GM04504 (cell line): ENCODE results near the gene ATXN7L1.
A peak's percentile ranks its signal among the peaks of the same experiment; 100 is the strongest.
"Not testable (repeated sequence)": the region's sequence is repeated elsewhere in the genome, so short reads cannot be mapped to it uniquely, and the experiment has no call there.

Source experiments
- DNase-seq: peaks from one replicate; pipeline ENCODE4 v3.0.0-alpha.2; 2012; ENCODE audit warnings: low read depth

Gene ATXN7L1

DNA sequence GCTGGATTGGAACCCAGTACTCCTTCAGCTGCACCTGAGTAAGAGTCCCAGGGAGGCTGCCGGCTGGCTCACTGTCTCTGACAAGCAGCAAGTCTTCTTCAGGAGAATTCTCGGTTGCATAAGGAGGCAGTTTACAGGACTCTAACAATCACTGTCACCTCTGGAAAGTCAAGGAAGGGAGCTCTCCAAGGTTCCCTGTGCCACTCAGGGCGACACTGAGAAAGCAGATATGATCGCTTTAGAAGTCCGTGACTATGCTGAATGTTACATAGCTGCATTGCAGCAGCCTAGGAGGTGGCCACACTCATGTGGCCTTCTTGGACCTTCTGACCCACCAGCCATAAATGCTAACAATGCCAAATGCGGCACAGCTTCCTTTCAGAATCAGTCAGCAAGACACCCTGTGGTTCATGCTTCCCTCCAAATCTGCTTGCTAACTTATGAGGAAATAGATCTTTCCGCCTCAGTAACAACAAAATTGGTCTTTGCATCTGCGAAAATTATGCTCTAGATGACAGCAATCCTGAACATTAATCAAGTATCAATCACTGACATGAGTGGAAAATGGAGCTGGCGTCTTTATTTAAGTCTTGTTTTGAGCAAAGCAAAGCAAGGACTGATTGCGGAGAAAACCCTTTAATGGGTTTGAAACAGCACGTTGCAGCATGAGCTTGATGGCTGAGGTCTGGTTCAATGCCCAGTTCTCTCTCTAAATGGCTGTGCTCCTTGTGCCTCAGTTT, 132.9 kb downstream of the ATXN7L1 start:
- DNase-seq = no peak

DNA sequence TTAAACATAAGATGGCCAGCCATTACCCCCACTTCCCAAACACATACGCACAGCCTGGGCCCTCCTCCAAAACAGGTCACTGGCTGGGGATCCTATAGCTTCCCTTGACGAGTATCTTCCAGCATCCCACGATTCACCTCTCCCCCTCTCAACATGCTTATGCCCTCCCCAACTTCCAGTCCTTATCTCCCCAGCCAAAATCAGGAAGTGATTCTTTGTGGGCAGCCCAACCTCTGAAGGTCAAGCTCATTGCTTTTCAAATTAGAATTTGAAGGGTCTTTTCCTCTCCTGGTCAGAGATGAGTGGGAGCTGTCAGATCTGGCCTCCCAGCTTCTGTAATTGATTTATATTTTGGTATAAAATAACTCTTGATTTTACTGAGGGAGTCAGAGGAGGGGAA, 133.6 kb downstream of the ATXN7L1 start:
- no peak for DNase-seq

DNA sequence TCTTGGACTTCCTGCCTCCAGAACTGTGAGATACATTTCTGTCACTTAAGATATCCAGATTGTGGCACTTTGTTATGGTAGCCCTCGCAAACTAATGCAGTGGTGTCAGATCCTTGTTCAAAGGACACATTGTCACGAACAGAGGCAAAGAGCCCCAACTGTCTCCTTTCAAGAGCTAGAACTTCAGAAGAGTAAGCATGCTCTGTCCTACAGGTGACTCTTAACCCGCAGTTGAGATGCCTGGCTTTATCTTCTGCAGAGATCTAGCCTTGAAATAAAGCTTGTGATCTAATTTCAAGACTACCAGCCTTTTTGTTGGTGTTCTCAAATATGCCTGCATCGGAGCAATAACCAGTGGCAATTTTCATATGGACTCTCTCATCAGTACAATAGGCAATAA, 134.4 kb downstream of the ATXN7L1 start:
- no peak for DNase-seq

DNA sequence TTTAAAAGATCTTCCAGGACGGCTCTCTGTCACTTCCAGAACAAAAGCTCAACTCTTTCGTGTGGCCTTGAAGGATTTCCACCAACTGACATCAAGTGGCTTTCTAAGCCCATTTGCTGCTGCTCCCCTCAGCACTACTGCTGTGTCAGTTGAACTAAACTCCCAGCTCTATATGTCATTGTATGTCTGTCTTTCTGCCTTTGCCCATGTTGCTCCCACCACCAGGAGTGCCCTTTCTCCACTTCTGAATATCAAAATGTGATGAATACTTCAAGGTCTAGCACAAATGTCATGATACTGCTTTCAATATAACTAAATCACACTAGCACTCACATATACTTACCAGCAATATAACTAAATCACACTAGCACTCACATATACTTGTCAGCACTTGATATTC, 138.3 kb downstream of the ATXN7L1 start:
- no peak for DNase-seq

DNA sequence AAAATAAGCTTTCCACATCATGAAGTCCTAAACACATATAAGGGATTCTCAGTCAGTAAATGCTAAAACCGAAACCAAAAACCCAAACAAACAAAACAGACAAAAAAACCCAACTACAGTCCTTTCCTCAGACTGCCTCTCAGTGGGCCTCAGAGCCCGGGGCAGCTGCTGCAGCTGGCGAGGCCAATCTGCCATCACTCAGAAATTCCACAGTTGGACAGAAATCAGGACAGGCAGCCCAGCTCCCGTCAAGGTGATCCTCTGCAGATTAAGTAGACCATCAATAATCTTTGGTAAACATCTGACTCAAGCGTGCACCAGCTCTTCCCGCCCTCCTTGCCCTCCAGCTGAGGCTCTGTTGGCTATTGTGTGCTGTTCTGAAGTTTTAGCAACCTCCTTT, 142.2 kb downstream of the ATXN7L1 start:
- no peak for DNase-seq

DNA sequence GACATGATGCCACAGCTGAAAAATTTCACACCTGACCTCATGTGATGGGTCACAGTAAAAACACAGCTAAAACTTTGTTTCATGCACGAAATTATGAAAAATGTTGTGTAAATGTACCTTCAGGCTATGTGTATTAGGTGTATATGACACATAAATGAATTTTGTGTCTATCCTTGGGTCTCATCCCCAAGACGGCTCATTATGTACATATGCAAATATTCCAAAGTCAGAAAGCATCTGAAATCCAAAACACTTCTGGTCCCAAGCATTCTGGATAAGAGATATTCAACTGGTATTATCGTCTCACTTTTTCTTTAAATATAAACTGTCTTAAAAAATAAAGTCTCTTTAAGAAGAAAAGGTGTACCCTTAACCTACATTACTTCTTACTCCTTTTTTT, 145.4 kb downstream of the ATXN7L1 start:
- DNase-seq = no peak

DNA sequence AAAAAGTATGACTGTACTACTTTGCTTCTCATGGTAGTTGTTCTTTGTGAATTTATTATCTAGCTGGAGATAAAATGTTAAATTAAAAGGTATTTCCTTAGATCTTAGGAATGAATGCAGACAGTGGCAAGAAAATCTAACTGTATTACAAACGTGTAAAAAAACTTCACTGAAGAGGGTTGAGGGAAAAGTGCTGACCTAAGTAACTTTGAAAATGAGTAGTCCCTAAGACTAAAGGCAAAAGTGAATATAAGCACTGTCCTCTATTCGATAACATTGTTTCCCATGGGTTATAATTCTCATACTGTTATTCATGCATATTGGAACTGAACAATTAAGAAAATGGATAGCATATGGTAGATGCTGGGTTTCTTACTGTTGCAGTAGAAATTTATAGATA, 148.4 kb downstream of the ATXN7L1 start:
- no peak for DNase-seq

DNA sequence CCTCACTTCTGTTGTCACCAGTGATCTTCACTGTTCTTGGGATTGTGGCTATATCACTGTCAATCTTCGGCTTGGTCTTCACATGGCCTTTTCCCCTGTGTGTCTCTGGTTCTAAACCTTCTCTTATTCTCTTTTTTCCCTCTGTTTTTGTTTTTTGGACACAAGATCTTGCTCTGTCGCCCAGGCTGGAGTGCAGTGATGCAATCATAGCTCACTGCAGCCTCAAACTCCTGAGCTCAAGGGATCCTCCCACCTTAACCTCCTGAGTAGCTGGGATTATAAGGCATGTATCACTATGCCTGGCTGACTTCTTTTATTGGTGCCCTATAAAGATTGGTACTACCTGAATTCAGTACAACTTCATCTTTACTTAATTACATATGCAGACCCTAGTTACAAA, 151.7 kb downstream of the ATXN7L1 start:
- no peak for DNase-seq

DNA sequence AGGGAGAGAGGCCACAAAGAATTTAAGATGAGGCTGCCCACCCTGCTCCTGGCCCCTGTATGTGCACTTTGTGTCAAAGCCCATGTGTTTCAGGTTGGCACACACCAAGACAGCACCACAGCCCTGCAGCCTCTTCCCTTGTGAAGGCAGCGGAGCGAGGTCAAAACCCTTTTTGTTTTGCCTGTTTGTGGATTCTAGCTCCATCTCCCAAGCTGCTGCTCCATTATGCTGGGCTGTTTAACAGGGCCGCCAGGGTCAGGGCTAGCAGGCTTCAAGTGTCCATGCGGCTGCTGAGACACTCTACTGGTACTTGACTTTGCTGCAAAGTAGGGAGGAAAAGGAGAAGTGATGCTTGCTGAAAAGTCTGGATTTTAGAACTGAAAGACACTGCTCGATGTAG, 152.8 kb downstream of the ATXN7L1 start:
- DNase-seq = no peak

DNA sequence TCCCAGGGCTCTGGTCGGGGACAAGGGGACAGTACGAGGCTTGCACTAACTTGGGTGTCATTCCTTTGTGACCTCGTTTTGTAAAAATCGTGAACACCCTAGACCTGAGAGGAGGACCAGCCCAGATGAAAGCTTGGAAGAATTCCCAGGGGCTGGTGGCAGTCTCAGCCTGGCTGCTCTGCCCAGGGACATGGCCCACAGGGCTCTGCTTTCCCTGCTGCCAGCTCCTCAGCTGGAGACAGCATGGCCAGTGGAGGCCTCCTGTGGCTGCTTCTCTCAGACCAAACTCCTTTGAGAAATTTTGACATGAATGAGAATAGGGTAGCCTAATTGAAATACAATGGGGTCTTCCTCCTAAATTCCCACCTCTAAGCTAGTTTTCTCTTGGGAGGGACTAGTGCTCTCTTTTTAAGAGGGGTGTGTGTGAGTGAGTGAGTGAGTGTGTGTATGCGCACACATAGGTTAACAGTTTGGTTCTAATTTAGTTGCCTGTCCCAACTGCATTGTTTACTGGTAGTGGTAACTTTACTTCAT, 154.8 kb downstream of the ATXN7L1 start:
- no peak for DNase-seq

DNA sequence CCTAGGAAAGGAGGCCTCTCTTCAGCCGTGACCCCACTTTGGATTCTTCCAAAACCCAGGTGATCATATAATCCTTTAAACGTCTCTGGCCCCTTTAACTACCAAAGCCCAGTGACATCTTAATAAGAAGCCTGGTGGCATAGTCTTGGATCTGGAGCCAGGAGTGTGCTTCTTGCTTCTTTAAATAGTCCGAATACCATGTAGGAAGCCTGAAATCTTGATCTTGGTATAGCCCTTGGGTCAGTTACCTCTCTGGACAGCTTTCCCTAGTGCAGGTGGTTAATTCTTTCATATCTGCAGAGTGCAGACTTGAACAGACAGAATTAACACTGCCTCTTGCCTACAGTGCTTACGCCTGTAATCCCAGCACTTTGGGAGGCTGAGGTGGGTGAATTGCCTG, 156.5 kb downstream of the ATXN7L1 start:
- no peak for DNase-seq

DNA sequence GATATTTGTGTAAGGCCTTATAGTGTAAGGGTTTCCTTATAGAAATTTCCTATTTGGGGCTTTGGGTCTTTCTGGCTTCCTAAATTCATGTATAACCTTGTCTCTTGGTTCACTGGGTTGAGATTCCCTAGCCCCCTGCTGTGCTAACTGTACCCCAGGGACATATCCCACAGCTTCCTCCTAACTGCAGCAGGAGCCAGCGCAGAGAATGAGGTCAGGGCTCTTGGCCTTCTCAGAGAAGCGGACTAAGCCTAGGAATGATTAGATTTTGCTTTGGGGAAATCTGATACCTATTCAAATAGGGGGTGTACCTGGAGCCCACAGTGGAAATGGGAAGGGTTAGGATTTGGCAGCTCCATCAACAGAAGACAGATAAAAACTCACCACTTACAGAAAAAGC, 157.0 kb downstream of the ATXN7L1 start:
- no peak for DNase-seq

DNA sequence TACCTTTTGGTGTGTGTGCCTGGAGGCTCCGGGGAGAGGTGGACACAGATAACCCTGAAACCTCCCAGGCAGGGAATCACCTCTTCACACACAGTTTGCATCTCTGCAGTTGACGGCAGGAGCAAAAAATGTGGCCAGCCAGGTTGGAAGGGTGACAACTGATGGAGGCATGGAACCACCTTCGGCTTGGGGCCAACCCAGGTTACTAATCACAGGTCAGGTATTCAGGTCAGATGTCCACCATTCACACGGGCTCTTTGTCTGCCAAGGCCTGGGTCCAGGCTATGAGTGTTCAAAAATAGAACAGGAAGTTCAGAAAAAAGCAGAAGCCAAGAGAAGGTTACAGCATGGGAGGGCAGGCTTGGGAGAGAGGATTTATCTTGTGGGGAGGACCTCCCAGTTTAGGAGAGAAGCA, 157.9 kb downstream of the ATXN7L1 start:
- DNase-seq = no peak

DNA sequence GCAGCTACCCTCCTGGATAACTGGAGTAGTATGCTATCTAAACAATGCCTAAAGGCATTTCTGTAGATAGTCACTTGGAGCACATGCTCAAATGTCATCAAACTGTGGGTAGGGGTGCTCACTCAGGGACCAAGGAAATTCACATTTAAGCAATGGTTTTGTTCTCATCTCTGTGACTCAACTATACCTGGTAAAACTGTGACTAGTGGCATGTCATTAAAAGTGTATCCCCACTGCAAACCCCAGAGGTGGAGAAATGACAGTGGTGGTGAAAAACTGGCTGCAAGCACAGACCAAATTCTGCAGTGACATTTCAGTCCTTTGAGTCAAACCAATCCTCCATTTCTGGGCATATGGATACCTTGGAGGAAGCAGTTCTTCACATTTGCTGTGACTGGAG, 160.9 kb downstream of the ATXN7L1 start:
- no peak for DNase-seq

DNA sequence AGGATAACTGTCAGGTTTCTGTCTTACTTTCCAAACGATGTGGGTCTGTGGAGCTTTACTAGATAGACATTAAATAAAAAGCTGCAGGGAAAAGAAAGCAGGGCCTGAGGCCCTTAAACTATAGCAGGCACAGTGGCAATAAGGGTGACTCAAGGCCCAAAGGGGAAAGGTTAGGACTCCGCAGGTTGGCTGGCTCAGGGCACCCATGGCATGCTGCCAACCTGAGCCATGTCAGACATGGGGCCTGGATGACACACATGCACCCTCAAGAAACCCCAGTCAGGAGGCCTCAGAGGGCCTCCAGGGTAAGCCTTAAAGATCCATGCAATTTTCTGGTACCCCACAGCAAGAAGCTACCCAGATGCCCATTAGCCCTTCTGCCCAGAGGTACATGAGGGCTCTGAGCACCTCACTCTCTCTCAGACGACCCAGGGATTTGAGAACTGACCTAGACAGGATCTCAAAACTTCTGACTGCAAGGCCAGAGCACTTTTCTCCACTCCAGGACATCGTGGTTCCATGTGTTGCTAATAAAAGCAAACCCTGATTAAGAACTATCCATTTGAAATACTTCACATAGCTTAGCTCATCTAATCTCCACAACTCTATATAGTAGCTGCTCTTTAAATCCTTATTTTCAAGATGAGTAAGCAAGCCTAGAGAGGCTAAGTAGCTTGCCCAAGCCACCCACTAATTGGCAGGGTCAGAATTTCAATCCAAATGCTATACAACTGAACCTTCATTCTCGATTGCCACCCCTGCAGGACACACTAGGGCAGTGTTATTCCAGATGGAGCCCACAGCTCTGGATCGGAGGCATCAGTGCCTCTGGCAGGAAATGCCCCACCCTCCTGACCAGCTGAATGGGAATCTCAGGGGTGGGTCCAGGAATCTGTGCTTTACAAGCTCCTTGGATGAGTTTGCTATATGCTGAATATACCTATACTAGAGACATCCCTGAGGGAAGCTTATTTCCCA, 162.6 kb downstream of the ATXN7L1 start:
- peak; percentile 4 for DNase-seq

DNA sequence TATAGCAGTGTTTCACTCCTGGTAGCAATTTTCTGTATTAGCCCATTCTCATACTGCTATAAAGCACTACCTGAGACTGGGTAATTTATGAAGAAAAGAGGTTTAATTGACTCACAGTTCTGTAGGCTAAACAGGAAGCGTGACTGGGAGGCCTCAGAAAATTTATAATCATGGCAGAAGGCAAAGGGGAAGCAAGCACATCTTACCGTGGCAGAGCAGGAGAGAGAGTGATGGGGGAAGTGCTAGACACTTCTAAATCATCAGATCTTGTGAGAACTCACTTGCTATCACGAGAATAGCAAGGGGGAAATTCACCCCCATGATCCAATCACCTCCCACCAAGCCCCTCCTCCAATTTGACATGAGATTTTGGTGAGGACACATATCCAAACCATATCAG, 163.5 kb downstream of the ATXN7L1 start:
- no peak for DNase-seq

DNA sequence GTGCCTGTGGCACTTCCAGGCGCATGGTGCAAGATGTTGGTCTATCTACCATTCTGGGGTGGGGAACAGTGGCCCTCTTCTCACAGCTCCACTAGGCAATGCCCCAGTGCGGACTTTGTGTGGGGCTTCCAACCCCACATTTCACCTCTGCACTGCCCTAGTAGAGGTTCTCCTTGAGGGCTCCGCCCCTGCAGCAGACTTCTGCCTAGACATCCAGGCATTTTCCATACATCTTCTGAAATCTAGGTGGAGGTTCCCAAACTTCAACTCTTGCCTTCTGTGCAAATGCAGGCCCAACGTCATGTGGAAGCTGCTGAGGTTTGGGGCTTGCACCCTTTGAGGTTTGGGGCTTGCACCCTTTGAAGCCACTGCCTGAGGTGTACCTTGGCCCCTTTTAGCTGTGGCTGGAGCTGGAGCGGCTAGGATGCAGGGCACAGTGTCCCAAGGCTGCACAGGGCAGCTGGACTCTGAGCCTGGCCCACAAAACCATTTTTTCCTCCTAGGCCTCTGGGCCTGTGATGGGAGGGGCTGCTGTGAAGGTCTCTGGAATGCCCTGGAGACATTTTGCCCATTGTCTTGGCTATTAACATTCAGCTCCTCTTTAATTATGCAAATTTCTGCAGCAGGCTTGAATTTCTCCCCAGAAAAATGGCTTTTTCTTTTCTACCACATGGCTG, 164.5 kb downstream of the ATXN7L1 start:
- no peak for DNase-seq

DNA sequence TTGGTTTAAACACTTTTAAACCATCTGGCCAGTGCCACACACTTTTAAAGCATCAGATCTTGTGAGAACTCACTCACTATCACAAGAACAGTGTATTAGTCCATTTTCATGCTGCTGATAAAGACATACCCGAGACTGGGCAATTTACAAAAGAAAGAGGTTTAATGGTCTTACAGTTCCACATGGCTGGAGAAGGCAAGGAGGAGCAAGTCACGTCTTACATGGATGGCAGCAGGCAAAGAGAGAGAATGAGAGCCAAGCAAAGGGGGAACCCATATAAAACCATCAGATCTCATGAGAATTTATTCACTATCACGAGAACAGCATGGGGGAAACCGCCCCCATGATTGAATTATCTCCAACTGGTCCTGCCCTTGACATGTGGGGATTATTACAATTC, 165.7 kb downstream of the ATXN7L1 start:
- DNase-seq = not testable (repeated sequence)

DNA sequence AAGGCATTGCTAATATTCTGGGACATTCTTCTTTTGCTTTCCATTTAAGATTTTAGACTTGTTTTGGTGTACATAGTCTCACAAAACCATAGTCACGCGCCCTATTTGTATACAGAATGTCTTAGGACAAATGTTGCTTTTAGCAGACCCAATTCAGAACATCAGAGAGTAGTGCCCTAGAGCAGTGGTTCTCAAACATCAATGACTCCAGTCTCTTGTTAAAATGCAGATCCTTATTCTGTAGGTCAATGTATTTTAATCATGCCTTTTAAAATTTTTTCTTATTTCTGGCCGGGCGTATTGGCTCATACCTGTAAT, 167.7 kb downstream of the ATXN7L1 start:
- DNase-seq = no peak

DNA sequence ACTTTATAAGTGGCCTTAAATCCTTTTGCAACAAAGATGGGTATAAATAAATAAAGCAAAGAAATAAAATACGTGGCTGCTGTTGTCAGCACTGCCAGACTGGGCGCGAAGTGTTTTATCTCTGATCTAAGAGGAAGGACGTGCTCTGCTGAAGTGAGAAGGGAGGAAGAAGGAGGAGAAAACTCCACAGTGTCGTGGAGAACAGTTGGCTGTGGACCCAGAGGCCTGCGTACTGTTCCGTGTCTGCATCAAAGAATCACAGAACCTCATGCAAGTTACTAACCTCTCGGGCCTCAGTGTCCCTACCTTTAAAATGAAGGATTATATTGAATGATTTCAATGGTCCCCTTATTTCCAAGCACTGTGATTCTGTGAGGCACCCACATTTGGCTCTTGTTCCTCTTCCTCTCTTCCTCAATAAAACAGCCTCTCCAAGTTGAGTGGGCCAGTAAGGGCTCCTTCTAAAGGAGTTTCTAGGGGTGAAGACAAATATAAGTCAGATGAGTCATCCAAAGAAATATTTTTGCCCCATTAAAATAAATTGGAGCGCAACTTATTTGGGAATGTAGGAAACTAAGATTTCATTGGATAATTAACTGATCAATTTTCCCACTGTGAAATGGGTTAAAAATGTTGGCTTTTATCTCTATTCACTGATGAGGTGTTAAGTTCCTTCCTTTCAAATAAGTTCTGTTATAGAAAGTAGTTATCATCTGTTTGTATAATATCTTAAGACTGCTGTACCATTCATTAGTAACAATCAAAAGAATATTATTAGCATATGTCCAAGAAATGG, 168.2 kb downstream of the ATXN7L1 start:
- DNase-seq = no peak

DNA sequence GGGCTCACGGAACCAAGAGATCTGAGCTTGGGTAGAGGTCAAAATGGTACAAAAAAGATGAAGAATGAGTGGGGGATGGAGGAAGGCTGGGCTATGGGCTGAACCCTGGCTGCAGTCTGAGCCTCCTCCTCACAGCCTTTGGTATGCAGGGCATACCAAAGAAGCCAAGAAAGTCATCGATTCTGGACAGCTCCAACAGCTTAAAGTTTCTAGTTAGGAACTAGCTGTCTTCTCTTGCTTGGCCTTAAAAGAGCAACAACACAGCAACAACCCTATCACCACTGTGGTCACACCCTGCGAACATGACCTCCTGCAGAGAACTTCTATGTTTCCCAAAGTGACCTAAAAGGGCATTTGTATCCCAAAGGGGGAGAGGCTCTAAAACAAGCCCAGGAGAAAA, 169.0 kb downstream of the ATXN7L1 start:
- no peak for DNase-seq

DNA sequence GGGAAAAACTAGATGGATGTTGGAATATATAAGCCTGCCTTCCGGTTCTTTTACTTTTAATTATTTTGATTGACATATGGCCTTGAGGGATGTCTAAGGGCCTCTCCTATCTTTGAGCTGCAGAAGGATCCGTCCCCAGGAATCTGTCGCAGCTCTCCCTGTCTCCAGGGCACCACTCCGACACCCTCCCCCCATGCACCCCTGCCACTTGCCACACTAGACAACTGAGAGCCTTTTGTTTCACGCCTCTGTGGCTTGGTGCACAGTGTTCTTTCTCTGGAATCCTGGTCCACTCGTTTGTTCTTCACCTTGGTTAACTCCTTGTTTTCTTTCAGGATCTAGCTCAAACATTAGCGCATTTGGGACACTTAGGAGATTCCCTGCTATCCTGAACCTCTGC, 171.0 kb downstream of the ATXN7L1 start:
- DNase-seq = no peak
